AG04450 (cell line): ENCODE measurements around the gene ATP11A. TPM values are rescaled to one million over a fixed set of nuclear protein-coding genes. Genes with fewer than 3 reads are reported as not detected.

Source experiments
- CTCF ChIA-PET: fragments of 300-600, 350-600 bp; formaldehyde crosslinking; extraction: SDS; loops from one replicate; lab custom pipeline; 2022; ENCODE audit warnings: antibody characterized with exemption, inconsistent platforms; lab: Charles Lee
- POLR2A ChIA-PET: fragments of 350-600 bp; formaldehyde crosslinking; extraction: SDS; loops from one replicate; lab custom pipeline; 2021; ENCODE audit warnings: antibody characterized with exemption, inconsistent platforms; lab: Yijun Ruan, JAX
- DNase-seq: peaks from one replicate; pipeline ENCODE4 v3.0.0-alpha.2; 2011; ENCODE audit warnings: low read depth, low spot score
- H3K27ac ChIP-seq: one replicate; pipeline ENCODE4 v1.5.1; 2012; ENCODE audit warnings: low read depth, low read length, control low read depth
- H3K27me3 ChIP-seq: one replicate; pipeline ENCODE4 v1.6.0; 2012; ENCODE audit warnings: low read length; ENCODE audit not compliant: control insufficient read depth, insufficient read depth
- H3K4me3 ChIP-seq: 2 replicates; pipeline ENCODE4 v1.5.1; 2011; ENCODE audit warnings: mild to moderate bottlenecking, low read depth, low read length, control low read depth
- H3K9me3 ChIP-seq: 2 replicates; pipeline ENCODE4 v1.5.1; 2012; ENCODE audit warnings: low read length; ENCODE audit not compliant: control insufficient read depth, insufficient read depth
- polyA plus RNA-seq: library from polyadenylated mRNA; depleted of rRNA; stranded (reverse); fragments of >200 nt; gene quantifications from 2 replicates; pipeline ENCODE4 v1.2.3, GENCODE V29; 2011
- TF ChIP-seq, protein P1 (sequence below): IDR thresholded peaks from 2 replicates; pipeline ENCODE4 v1.5.1; 2011; ENCODE audit warnings: low read depth, low read length, control low read depth, inconsistent platforms

ATP11A gene
- polyA plus RNA-seq, 1 experiment = 5.8 TPM

DNA sequence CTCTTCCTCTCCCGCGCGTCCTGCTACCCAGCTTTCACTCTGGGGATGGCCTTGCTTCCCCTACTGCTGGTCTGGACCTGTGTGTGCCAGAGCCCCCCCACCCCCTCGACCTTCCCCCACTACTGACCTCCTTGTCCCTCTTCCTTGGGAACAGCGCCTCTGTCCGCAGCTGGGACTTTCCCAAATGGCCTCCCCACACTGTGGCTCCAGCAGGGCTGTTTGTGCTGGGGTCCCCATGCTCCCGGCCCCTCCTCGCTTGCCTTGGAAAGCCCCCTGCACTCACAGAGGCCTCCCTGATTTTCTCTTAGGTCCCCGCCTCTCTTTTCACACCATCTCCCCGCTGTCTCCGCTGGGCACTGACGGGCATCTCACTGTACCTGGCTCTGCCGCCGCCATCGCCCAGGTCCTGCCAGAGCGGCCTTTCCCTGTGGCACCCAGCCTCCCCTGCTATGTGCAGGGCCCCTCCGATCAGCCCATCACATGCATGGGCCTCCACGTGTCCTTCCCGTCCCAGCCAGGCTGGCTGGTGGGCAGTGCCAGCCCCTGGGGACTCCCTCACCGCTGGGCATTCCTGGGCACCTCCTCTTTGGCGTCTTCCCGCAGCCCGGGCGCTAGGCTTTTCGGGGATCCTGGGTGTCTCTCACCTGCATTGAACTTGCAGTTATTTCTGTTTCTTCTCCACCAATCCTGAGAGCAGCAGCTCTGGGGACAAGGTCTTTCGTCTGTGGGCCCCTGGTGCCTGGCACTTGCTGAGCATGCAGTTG is 118.7 kb downstream of the ATP11A start:
- H3K27me3 ChIP-seq = no peaks in the 10 kb centered on the region

DNA sequence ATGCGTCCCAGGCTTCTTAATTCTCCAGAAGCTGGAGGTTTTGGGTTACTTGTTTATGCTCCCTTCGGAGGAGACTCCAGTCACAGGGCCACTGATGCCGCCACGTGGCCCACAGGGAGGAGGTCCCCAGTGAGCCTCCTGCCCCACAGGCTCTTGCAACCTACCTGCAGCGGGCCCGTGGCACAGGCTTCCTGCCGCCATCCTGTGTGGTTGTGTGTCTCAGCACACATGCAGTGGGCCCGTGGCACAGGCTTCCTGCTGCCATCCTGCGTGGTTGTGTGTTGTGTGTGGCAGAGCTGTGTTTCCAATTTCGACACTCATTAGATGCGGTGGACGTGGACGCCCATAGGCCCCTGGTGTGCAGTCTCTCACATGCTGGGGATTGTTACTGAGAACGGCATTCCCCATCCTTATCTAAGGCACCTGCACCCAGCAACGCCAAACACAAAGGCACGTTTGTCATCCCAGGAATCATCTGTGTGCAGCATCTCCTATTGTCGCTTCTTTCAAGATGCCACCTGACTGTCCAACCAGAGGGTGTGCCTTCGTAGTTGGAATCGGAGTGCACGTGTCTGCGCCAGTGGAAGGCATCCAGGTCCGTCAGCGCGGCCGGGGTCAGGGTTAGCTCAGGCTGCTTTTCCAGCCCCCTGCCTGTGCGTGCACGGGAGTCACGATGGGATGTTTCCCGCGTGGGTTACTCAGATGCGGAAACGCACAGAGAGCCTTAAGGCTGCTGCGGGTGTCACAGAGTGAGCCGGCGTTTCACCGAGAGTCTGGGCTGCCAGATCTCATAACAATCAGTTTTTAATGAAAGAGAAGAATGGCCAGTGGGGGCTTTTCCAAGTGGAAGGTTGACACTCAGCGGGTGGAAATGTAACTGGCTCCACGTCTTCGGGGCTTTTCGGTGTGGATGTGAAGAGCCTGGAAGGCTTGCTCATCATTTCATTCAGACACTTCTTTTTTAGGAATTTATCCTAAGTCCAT is 119.8 kb downstream of the ATP11A start:
- Histone ChIP-seq H3K9me3 (no peaks in the 10 kb centered on the region; the same call in 1 of the 2 replicates), H3K27ac (no peak overlapping the region), H3K4me3 (no peak overlapping the region), H3K27me3 (no peaks in the 10 kb centered on the region)
- TF ChIP-seq, protein P1, sequence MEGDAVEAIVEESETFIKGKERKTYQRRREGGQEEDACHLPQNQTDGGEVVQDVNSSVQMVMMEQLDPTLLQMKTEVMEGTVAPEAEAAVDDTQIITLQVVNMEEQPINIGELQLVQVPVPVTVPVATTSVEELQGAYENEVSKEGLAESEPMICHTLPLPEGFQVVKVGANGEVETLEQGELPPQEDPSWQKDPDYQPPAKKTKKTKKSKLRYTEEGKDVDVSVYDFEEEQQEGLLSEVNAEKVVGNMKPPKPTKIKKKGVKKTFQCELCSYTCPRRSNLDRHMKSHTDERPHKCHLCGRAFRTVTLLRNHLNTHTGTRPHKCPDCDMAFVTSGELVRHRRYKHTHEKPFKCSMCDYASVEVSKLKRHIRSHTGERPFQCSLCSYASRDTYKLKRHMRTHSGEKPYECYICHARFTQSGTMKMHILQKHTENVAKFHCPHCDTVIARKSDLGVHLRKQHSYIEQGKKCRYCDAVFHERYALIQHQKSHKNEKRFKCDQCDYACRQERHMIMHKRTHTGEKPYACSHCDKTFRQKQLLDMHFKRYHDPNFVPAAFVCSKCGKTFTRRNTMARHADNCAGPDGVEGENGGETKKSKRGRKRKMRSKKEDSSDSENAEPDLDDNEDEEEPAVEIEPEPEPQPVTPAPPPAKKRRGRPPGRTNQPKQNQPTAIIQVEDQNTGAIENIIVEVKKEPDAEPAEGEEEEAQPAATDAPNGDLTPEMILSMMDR = no peak
- ChIA-PET CTCF (no interaction called here), POLR2A (no interaction called here)
- no peak for DNase-seq

More for the DNA sequence above, 118.7 kb downstream of the ATP11A start:
- TF ChIP-seq, protein P1 = no peak
- ChIA-PET CTCF (no interaction called here), POLR2A (no interaction called here)
- DNase-seq = no peak
- no peak overlapping the region for H3K27ac ChIP-seq
- H3K9me3 ChIP-seq = no peaks in the 10 kb centered on the region; the same call in 1 of the 2 replicates
- no peak overlapping the region for H3K4me3 ChIP-seq

- H3K27me3 ChIP-seq = no peaks in the 10 kb centered on the region
- no peak overlapping the region for H3K4me3 ChIP-seq
- no peak for DNase-seq
- no peak overlapping the region for H3K27ac ChIP-seq
- no peaks in the 10 kb centered on the region; the same call in 1 of the 2 replicates for H3K9me3 ChIP-seq
- TF ChIP-seq, protein P1 = no peak
- ChIA-PET POLR2A (no interaction called here), CTCF (interaction anchor here (0.6 to 0.7 kb wide), 2 partner anchors 30 to 204 kb away, joined by 4 to 5 read pairs; no protein-coding TSS in a partner anchor)
Measured at GRCh38 chr13:112810608-112811007, 120.8 kb downstream of the ATP11A start.

GRCh38 chr13:112812306-112813055 is 122.6 kb downstream of the ATP11A start:
- no peak for DNase-seq
- H3K4me3 ChIP-seq = no peak overlapping the region
- TF ChIP-seq, protein P1 = no peak
- ChIA-PET CTCF (no interaction called here), POLR2A (no interaction called here)
- H3K9me3 ChIP-seq = no peaks in the 10 kb centered on the region; the same call in 1 of the 2 replicates
- no peak overlapping the region for H3K27ac ChIP-seq
- H3K27me3 ChIP-seq = no peaks in the 10 kb centered on the region
